Measurements from ENCODE around the gene KIDINS220.

DNA sequence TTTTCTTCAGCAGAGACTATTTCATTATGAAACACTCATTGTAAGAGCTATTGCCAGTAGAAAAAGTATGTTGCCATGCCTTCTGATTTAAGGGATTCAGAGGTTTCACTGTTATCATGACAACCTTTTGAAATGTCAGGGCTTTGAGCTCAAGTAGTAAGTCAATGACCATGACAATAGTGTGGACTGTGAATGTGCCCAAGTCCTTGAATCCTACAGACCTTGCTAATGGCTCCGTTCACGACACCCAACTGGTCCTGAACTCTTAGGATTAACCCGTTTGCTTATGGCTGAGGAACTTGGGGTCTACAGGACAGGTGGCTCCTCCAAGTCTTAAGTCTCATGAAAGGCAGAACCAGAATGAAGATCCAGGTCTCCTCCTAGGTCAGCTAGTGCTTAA is 17.6 kb upstream of the KIDINS220 start:
- TF ChIP-seq, protein P1, sequence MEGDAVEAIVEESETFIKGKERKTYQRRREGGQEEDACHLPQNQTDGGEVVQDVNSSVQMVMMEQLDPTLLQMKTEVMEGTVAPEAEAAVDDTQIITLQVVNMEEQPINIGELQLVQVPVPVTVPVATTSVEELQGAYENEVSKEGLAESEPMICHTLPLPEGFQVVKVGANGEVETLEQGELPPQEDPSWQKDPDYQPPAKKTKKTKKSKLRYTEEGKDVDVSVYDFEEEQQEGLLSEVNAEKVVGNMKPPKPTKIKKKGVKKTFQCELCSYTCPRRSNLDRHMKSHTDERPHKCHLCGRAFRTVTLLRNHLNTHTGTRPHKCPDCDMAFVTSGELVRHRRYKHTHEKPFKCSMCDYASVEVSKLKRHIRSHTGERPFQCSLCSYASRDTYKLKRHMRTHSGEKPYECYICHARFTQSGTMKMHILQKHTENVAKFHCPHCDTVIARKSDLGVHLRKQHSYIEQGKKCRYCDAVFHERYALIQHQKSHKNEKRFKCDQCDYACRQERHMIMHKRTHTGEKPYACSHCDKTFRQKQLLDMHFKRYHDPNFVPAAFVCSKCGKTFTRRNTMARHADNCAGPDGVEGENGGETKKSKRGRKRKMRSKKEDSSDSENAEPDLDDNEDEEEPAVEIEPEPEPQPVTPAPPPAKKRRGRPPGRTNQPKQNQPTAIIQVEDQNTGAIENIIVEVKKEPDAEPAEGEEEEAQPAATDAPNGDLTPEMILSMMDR (IDR thresholded peaks at IDR 0.05 in 2 of 3, conservative IDR thresholded peaks at IDR 0.05 in 1 of 3; ENCODE audit: borderline replicate concordance in 1 of 3, insufficient read depth in 1 of 3, low read depth in 2 of 3, low read length in 2 of 3), result no peak
- no peak for TF ChIP-seq SP1 (IDR thresholded peaks at IDR 0.05; ENCODE audit: low read depth)
- TF ChIP-seq CEBPB (IDR thresholded peaks at IDR 0.05; ENCODE audit: low read depth), result no peak
- TF ChIP-seq POLR2A (IDR thresholded peaks at IDR 0.05; ENCODE audit: borderline replicate concordance, extremely low read depth, insufficient read depth, insufficient read length), result no peak
- TF ChIP-seq POLR2AphosphoS5 (IDR thresholded peaks at IDR 0.05; ENCODE audit: low read depth, low read length), result no peak
- no peak for TF ChIP-seq RAD21 (IDR thresholded peaks at IDR 0.05; ENCODE audit: low read depth)
- no peak for TF ChIP-seq EZH2phosphoT487 (IDR thresholded peaks at IDR 0.05; ENCODE audit: borderline replicate concordance)
- TF ChIP-seq CBX3 (IDR thresholded peaks at IDR 0.05; ENCODE audit: low read depth), result no peak
- TF ChIP-seq EGR1 (IDR thresholded peaks at IDR 0.05; ENCODE audit: low read depth), result no peak
- no peak for TF ChIP-seq JUND (IDR thresholded peaks at IDR 0.05)
- TF ChIP-seq TCF7L2 (IDR thresholded peaks at IDR 0.05; ENCODE audit: borderline replicate concordance, extremely low read depth, insufficient read depth, insufficient read length), result no peak
- no peak for TF ChIP-seq ZNF274 (IDR thresholded peaks at IDR 0.05; ENCODE audit: low read depth, low read length)
- no peak for TF ChIP-seq YY1 (IDR thresholded peaks at IDR 0.05; ENCODE audit: extremely low read depth, insufficient replicate concordance, low read depth, low read length)
